ENCODE results near the gene AKAP6. TPM values are rescaled to one million over a fixed set of nuclear protein-coding genes. Genes with fewer than 3 reads are reported as not detected.

Gene AKAP6
- total and polyA plus RNA-seq, 5 donors from 2014 or later: 0.07 to 1.1 (median 0.47) TPM

- Mint-ChIP-seq H3K27me3 (no peaks in the 10 kb centered on the region), H3K9me3 (no peaks in the 10 kb centered on the region), H3K36me3 (no peaks in the 10 kb centered on the region), H3K27ac (no peak overlapping the region), H3K4me1 (no peaks in the 10 kb centered on the region), H3K4me3 (no peak overlapping the region)
- Histone ChIP-seq H3K27ac (ENCODE audit: insufficient read depth, low read length, poor library complexity, severe bottlenecking) (no peak overlapping the region), H3K27me3 (ENCODE audit: control insufficient read depth, insufficient read depth, low read length) (no peaks in the 10 kb centered on the region), H3K36me3 (ENCODE audit: control insufficient read depth, insufficient read depth, low read length) (no peaks in the 10 kb centered on the region), H3K4me3 (ENCODE audit: low read depth, low read length) (no peak overlapping the region), H3K4me1 (ENCODE audit: control insufficient read depth, insufficient read depth, low read length, poor library complexity, severe bottlenecking) (no peaks in the 10 kb centered on the region), H3K9me3 (ENCODE audit: control insufficient read depth in 2 of 2, low read length in 2 of 2) (no peaks in the 10 kb centered on the region)
- no peak for DNase-seq
- ATAC-seq (ENCODE audit: low read depth in 2 of 2): no peak
Observed at GRCh38 chr14:32478050-32478449, 149.0 kb downstream of the AKAP6 start.

DNA sequence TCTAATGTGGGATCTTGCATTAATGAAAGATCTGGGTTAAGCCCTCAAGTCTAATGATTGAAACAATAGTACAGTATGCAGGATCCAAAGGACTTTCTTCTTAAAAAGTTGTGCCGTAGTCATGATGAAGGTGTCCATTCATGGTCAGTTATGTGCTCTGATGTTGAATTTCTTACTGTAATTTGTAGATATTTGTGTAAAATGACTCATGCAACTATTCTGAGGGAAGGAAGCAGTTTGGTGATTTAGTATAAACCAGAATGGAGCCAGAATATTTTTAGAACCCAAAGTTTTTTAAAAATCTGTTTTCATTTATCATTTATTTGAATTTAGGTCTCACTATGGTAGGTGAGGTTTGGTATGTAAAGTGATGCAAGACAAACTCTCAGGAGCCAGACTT is 151.2 kb downstream of the AKAP6 start:
- H3K9me3 ChIP-seq (ENCODE audit: control insufficient read depth in 2 of 2, low read length in 2 of 2): no peaks in the 10 kb centered on the region
- no peak overlapping the region for H3K4me3 ChIP-seq (ENCODE audit: low read depth, low read length)
- ATAC-seq (ENCODE audit: low read depth in 2 of 2): no peak
- H3K36me3 ChIP-seq (ENCODE audit: control insufficient read depth, insufficient read depth, low read length): no peaks in the 10 kb centered on the region
- Mint-ChIP-seq H3K4me1 (no peaks in the 10 kb centered on the region), H3K27me3 (no peaks in the 10 kb centered on the region), H3K36me3 (no peaks in the 10 kb centered on the region), H3K9me3 (no peaks in the 10 kb centered on the region), H3K27ac (no peak overlapping the region), H3K4me3 (no peak overlapping the region)
- DNase-seq: no peak
- H3K27me3 ChIP-seq (ENCODE audit: control insufficient read depth, insufficient read depth, low read length): no peaks in the 10 kb centered on the region
- no peak overlapping the region for H3K27ac ChIP-seq (ENCODE audit: insufficient read depth, low read length, poor library complexity, severe bottlenecking)
- no peaks in the 10 kb centered on the region for H3K4me1 ChIP-seq (ENCODE audit: control insufficient read depth, insufficient read depth, low read length, poor library complexity, severe bottlenecking)

- Mint-ChIP-seq H3K9me3 (no peaks in the 10 kb centered on the region), H3K27ac (no peak overlapping the region), H3K4me3 (no peak overlapping the region), H3K27me3 (no peaks in the 10 kb centered on the region), H3K4me1 (no peaks in the 10 kb centered on the region), H3K36me3 (no peaks in the 10 kb centered on the region)
- Histone ChIP-seq H3K4me1 (ENCODE audit: control insufficient read depth, insufficient read depth, low read length, poor library complexity, severe bottlenecking) (no peaks in the 10 kb centered on the region), H3K27ac (ENCODE audit: insufficient read depth, low read length, poor library complexity, severe bottlenecking) (no peak overlapping the region), H3K36me3 (ENCODE audit: control insufficient read depth, insufficient read depth, low read length) (no peaks in the 10 kb centered on the region), H3K4me3 (ENCODE audit: low read depth, low read length) (no peak overlapping the region), H3K9me3 (ENCODE audit: control insufficient read depth in 2 of 2, low read length in 2 of 2) (no peaks in the 10 kb centered on the region), H3K27me3 (ENCODE audit: control insufficient read depth, insufficient read depth, low read length) (no peaks in the 10 kb centered on the region)
- DNase-seq (no peak), ATAC-seq (ENCODE audit: low read depth in 2 of 2) (no peak)
Observed at GRCh38 chr14:32481707-32482106, 152.6 kb downstream of the AKAP6 start.

DNA sequence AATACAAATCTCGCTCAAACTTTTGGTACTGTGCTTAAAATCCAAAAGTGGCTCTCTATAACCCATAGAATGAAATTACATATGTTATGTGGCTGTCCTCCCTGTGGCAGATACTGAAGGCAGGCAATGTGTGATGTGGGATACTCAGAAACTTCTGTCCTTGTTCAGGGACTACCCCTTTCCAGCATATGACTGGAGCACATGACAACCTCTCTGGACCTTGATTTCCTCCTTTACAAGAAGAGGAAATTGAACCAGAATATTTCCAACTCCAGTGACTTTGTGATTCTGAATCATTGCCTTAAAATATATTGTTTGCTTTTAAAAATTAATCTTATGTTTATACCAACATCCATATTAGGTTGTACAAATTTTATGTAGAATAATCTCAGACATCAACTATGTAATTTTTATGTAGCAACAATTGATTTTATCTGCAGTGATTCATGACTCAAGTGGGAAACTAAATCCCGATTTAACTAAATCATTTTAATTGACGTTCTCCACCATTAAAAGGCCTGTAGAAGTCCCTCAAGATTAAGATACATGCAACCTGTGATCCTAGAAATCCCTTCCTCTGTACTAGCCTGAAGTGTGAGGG is 162.4 kb downstream of the AKAP6 start:
- Mint-ChIP-seq H3K36me3 (no peaks in the 10 kb centered on the region), H3K9me3 (peaks cover 0 to 4% (median 0%) of the 10 kb centered on the region in 7 donors), H3K27ac (no peak overlapping the region), H3K4me3 (no peak overlapping the region), H3K4me1 (no peaks in the 10 kb centered on the region), H3K27me3 (peaks cover 8% of the 10 kb centered on the region)
- DNase-seq: no peak
- Histone ChIP-seq H3K36me3 (ENCODE audit: control insufficient read depth, insufficient read depth, low read length) (no peaks in the 10 kb centered on the region), H3K4me1 (ENCODE audit: control insufficient read depth, insufficient read depth, low read length, poor library complexity, severe bottlenecking) (no peaks in the 10 kb centered on the region), H3K27me3 (ENCODE audit: control insufficient read depth, insufficient read depth, low read length) (peaks cover 3% of the 10 kb centered on the region), H3K27ac (ENCODE audit: insufficient read depth, low read length, poor library complexity, severe bottlenecking) (no peak overlapping the region), H3K9me3 (ENCODE audit: control insufficient read depth in 2 of 2, low read length in 2 of 2) (no peaks in the 10 kb centered on the region), H3K4me3 (ENCODE audit: low read depth, low read length) (no peak overlapping the region)
- no peak for ATAC-seq (ENCODE audit: low read depth in 2 of 2)

DNA sequence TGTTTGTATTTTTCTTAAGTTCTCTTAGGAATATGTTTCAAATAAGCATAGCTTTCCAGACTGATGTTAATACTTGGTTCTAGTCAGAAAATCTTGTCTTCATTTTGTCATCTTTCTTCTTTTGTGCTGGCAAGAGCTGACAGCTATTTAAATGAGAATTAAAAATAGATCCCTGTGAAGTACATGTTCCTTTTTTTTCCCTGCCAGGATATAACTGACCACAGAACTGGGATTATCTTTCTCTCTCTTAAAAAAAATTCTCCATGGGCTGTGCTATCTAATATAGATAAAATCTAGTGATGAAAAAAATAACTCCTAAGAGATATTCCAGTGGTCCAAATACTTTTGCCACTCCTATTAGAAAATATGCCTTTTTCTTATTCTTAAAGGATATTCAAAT is 163.4 kb downstream of the AKAP6 start:
- H3K27ac Mint-ChIP-seq: no peak overlapping the region

DNA sequence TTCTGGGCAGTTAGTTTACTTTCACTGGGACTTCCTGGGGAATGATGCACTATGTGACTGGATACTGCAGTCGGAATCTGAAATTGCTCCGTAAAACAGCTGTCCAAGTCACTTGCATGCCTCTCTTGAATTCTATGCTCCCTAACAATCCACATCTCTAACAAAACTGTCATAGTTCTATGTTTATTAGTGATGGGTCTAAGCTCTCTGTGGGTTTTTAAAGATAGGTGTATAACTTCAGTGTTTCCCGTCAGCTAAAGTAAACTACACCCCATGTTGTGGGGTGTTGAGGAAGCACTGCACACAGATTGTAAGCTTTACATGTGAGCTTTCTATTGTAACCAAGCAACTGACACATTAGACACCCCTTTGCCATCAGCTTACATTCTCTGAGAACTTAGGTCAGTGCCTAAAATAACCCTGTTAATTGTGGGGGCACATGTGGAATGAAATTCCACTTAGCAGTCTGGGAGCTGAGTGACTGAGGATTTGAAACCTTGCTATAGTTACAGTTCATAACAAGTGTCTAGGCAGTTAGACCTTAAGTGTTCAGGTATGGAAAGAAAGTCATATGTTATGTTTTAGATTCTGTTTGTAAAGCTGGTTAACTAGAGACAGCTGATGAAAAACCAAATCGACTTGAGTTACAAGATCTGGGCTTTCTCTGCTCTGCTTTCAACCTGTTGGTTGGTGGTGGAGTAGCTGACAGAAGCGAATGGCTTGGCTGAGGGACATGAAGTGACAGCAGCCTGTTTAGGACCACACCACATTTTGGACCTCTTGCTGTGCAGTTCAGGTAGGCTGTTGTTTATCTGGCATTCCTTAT is 165.7 kb downstream of the AKAP6 start:
- no peak overlapping the region for H3K27ac ChIP-seq (ENCODE audit: insufficient read depth, low read length, poor library complexity, severe bottlenecking)
- Mint-ChIP-seq H3K4me3 (no peak overlapping the region), H3K4me1 (no peaks in the 10 kb centered on the region), H3K27me3 (peaks cover 8% of the 10 kb centered on the region), H3K9me3 (peaks cover 0 to 4% (median 0%) of the 10 kb centered on the region in 7 donors), H3K27ac (no peak overlapping the region), H3K36me3 (no peaks in the 10 kb centered on the region)
- ATAC-seq (ENCODE audit: low read depth in 2 of 2) (no peak), DNase-seq (no peak)
- no peaks in the 10 kb centered on the region for H3K9me3 ChIP-seq (ENCODE audit: control insufficient read depth in 2 of 2, low read length in 2 of 2)
- H3K4me1 ChIP-seq (ENCODE audit: control insufficient read depth, insufficient read depth, low read length, poor library complexity, severe bottlenecking): no peaks in the 10 kb centered on the region
- H3K36me3 ChIP-seq (ENCODE audit: control insufficient read depth, insufficient read depth, low read length): no peaks in the 10 kb centered on the region
- peaks cover 3% of the 10 kb centered on the region for H3K27me3 ChIP-seq (ENCODE audit: control insufficient read depth, insufficient read depth, low read length)
- no peak overlapping the region for H3K4me3 ChIP-seq (ENCODE audit: low read depth, low read length)

More for the DNA sequence above, 163.4 kb downstream of the AKAP6 start:
- no peak overlapping the region for H3K4me3 Mint-ChIP-seq
- peaks cover 0 to 4% (median 0%) of the 10 kb centered on the region in 7 donors for H3K9me3 Mint-ChIP-seq
- Histone ChIP-seq H3K27ac (ENCODE audit: insufficient read depth, low read length, poor library complexity, severe bottlenecking) (no peak overlapping the region), H3K9me3 (ENCODE audit: control insufficient read depth in 2 of 2, low read length in 2 of 2) (no peaks in the 10 kb centered on the region), H3K4me1 (ENCODE audit: control insufficient read depth, insufficient read depth, low read length, poor library complexity, severe bottlenecking) (no peaks in the 10 kb centered on the region), H3K27me3 (ENCODE audit: control insufficient read depth, insufficient read depth, low read length) (peaks cover 3% of the 10 kb centered on the region), H3K36me3 (ENCODE audit: control insufficient read depth, insufficient read depth, low read length) (no peaks in the 10 kb centered on the region), H3K4me3 (ENCODE audit: low read depth, low read length) (no peak overlapping the region)
- no peaks in the 10 kb centered on the region for H3K4me1 Mint-ChIP-seq
- H3K36me3 Mint-ChIP-seq: no peaks in the 10 kb centered on the region
- ATAC-seq (ENCODE audit: low read depth in 2 of 2) (no peak), DNase-seq (no peak)
- peaks cover 8% of the 10 kb centered on the region for H3K27me3 Mint-ChIP-seq

- Mint-ChIP-seq H3K4me3 (no peak overlapping the region), H3K36me3 (no peaks in the 10 kb centered on the region), H3K9me3 (peaks cover 0 to 4% (median 0%) of the 10 kb centered on the region in 7 donors), H3K27me3 (peaks cover 8% of the 10 kb centered on the region), H3K4me1 (no peaks in the 10 kb centered on the region), H3K27ac (no peak overlapping the region)
- H3K27me3 ChIP-seq (ENCODE audit: control insufficient read depth, insufficient read depth, low read length): peaks cover 3% of the 10 kb centered on the region
- H3K9me3 ChIP-seq (ENCODE audit: control insufficient read depth in 2 of 2, low read length in 2 of 2): no peaks in the 10 kb centered on the region
- no peaks in the 10 kb centered on the region for H3K4me1 ChIP-seq (ENCODE audit: control insufficient read depth, insufficient read depth, low read length, poor library complexity, severe bottlenecking)
- H3K36me3 ChIP-seq (ENCODE audit: control insufficient read depth, insufficient read depth, low read length): no peaks in the 10 kb centered on the region
- H3K4me3 ChIP-seq (ENCODE audit: low read depth, low read length): no peak overlapping the region
- no peak for ATAC-seq (ENCODE audit: low read depth in 2 of 2)
- H3K27ac ChIP-seq (ENCODE audit: insufficient read depth, low read length, poor library complexity, severe bottlenecking): no peak overlapping the region
- no peak for DNase-seq
Observed at GRCh38 chr14:32495435-32495734, 166.3 kb downstream of the AKAP6 start.

DNA sequence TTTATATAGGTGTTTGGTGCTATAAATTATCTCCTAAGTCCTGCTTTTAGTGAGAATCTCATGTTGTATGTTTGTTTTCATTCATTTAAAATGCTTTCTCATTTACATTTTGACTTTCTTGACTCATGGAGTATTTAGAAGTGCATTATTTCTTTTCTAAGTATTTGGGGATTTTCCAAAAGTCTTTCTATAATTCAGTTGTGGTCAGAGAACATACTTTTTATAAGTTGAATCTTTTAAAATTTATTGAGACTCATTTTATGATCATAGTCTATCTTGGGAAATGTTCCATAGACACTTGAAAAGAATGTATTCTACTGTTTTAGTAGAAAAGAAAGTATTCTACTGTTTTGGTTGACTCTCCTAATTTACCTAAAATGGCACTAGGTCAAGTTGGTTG is 168.2 kb downstream of the AKAP6 start:
- ATAC-seq (ENCODE audit: low read depth in 2 of 2) (no peak), DNase-seq (no peak)
- no peaks in the 10 kb centered on the region for H3K4me1 Mint-ChIP-seq
- H3K4me1 ChIP-seq (ENCODE audit: control insufficient read depth, insufficient read depth, low read length, poor library complexity, severe bottlenecking): no peaks in the 10 kb centered on the region
- H3K27ac ChIP-seq (ENCODE audit: insufficient read depth, low read length, poor library complexity, severe bottlenecking): no peak overlapping the region
- peaks cover 0 to 2% (median 0%) of the 10 kb centered on the region in 7 donors for H3K9me3 Mint-ChIP-seq
- peaks cover 3% of the 10 kb centered on the region for H3K27me3 ChIP-seq (ENCODE audit: control insufficient read depth, insufficient read depth, low read length)
- no peaks in the 10 kb centered on the region for H3K9me3 ChIP-seq (ENCODE audit: control insufficient read depth in 2 of 2, low read length in 2 of 2)
- peaks cover 8% of the 10 kb centered on the region for H3K27me3 Mint-ChIP-seq
- no peak overlapping the region for H3K27ac Mint-ChIP-seq
- no peaks in the 10 kb centered on the region for H3K36me3 Mint-ChIP-seq
- H3K4me3 ChIP-seq (ENCODE audit: low read depth, low read length): no peak overlapping the region
- H3K4me3 Mint-ChIP-seq: no peak overlapping the region
- no peaks in the 10 kb centered on the region for H3K36me3 ChIP-seq (ENCODE audit: control insufficient read depth, insufficient read depth, low read length)

All from CD4-positive, CD25-positive, alpha-beta regulatory T cell (primary cell).